H9 (cell line): ENCODE results near the gene POLR1C. TPM values are rescaled to one million over a fixed set of nuclear protein-coding genes. Genes with fewer than 3 reads are reported as not detected.

Source experiments
- DNase-seq: peaks from one replicate; pipeline ENCODE4 v3.0.0-alpha.2; 2017
- H2AFZ ChIP-seq: one replicate; pipeline ENCODE4 v1.6.1; 2013; ENCODE audit warnings: mild to moderate bottlenecking, low read length, control low read depth, moderate library complexity
- H2AK5ac ChIP-seq: 2 replicates; pipeline ENCODE4 v1.6.1; 2013; ENCODE audit warnings: low read length, control low read depth, mixed read lengths; ENCODE audit not compliant: insufficient read length
- H2BK120ac ChIP-seq: one replicate; pipeline ENCODE4 v1.6.1; 2013; ENCODE audit warnings: low read depth, mild to moderate bottlenecking, low read length, control low read depth, inconsistent platforms; ENCODE audit not compliant: poor library complexity, severe bottlenecking
- H2BK12ac ChIP-seq: 2 replicates; pipeline ENCODE4 v1.6.1; 2013; ENCODE audit warnings: low read length, control low read depth, mixed read lengths, low read depth; ENCODE audit not compliant: insufficient read length
- H2BK15ac ChIP-seq: 2 replicates; pipeline ENCODE4 v1.6.1; 2013; ENCODE audit warnings: low read depth, low read length, control low read depth
- H2BK20ac ChIP-seq: one replicate; pipeline ENCODE4 v1.6.1; 2013; ENCODE audit warnings: low read depth, mild to moderate bottlenecking, low read length, control low read depth, inconsistent platforms; ENCODE audit not compliant: poor library complexity, severe bottlenecking
- H2BK5ac ChIP-seq: 2 replicates; pipeline ENCODE4 v1.6.1; 2013; ENCODE audit warnings: low read length, control low read depth, mixed read lengths; ENCODE audit not compliant: insufficient read length
- H3K14ac ChIP-seq: 2 replicates; pipeline ENCODE4 v1.6.1; 2013; ENCODE audit warnings: low read length, control low read depth; ENCODE audit not compliant: insufficient read depth
- H3K18ac ChIP-seq: 2 replicates; pipeline ENCODE4 v1.6.1; 2013; ENCODE audit warnings: low read depth, mild to moderate bottlenecking, mixed read lengths, low read length, control low read depth; ENCODE audit not compliant: insufficient read length
- H3K23ac ChIP-seq: 2 replicates; pipeline ENCODE4 v1.6.1; 2013; ENCODE audit warnings: low read length, control low read depth, mixed read lengths, low read depth; ENCODE audit not compliant: insufficient read length
- H3K23me2 ChIP-seq: 2 replicates; pipeline ENCODE4 v1.6.1; 2013; ENCODE audit warnings: low read depth, mild to moderate bottlenecking, mixed read lengths, low read length, control low read depth; ENCODE audit not compliant: insufficient read length, poor library complexity, severe bottlenecking
- H3K27ac ChIP-seq: 2 replicates; pipeline ENCODE4 v1.5.1; 2013; ENCODE audit warnings: low read length, control low read depth, mixed read lengths, low read depth; ENCODE audit not compliant: insufficient read length
- H3K27me3 ChIP-seq: 2 replicates; pipeline ENCODE4 v1.6.1; 2013; ENCODE audit warnings: low read length, control low read depth, inconsistent platforms; ENCODE audit not compliant: insufficient read depth
- H3K4ac ChIP-seq: 2 replicates; pipeline ENCODE4 v1.6.1; 2013; ENCODE audit warnings: low read depth, mild to moderate bottlenecking, control low read depth, inconsistent platforms, low read length, moderate library complexity
- H3K4me1 ChIP-seq: 2 replicates; pipeline ENCODE4 v1.6.1; 2013; ENCODE audit warnings: low read length, control low read depth, inconsistent platforms; ENCODE audit not compliant: insufficient read depth
- H3K4me2 ChIP-seq: 2 replicates; pipeline ENCODE4 v1.6.1; 2013; ENCODE audit warnings: low read length, control low read depth, mixed read lengths; ENCODE audit not compliant: insufficient read length, insufficient read depth
- H3K56ac ChIP-seq: 2 replicates; pipeline ENCODE4 v1.6.1; 2013; ENCODE audit warnings: low read depth, mild to moderate bottlenecking, mixed read lengths, low read length, control low read depth; ENCODE audit not compliant: insufficient read length
- H3K79me1 ChIP-seq: 2 replicates; pipeline ENCODE4 v1.6.1; 2013; ENCODE audit warnings: low read depth, mild to moderate bottlenecking, moderate library complexity, low read length, control low read depth, inconsistent platforms; ENCODE audit not compliant: insufficient read depth, poor library complexity, severe bottlenecking
- H3K79me2 ChIP-seq: 2 replicates; pipeline ENCODE4 v1.6.1; 2013; ENCODE audit warnings: low read length, control low read depth, inconsistent platforms; ENCODE audit not compliant: insufficient read depth
- H3K9ac ChIP-seq: 2 replicates; pipeline ENCODE4 v1.6.1; 2013; ENCODE audit warnings: low read length, control low read depth, mixed read lengths; ENCODE audit not compliant: insufficient read length; ENCODE audit errors: extremely low read depth
- H3K9me3 ChIP-seq: one replicate; pipeline ENCODE4 v1.6.1; 2013; ENCODE audit warnings: low read depth, low read length, inconsistent platforms; ENCODE audit not compliant: control insufficient read depth
- H3T11ph ChIP-seq: one replicate; pipeline ENCODE4 v1.6.1; 2013; ENCODE audit warnings: mild to moderate bottlenecking, low read length, control low read depth, inconsistent platforms
- H4K20me1 ChIP-seq: one replicate; pipeline ENCODE4 v1.6.1; 2013; ENCODE audit not compliant: control insufficient read depth, insufficient read length, insufficient read depth
- H4K5ac ChIP-seq: 2 replicates; pipeline ENCODE4 v1.6.1; 2013; ENCODE audit warnings: low read depth, mild to moderate bottlenecking, mixed read lengths, low read length, control low read depth; ENCODE audit not compliant: insufficient read length
- H4K8ac ChIP-seq: replicated peaks from 2 replicates; pipeline ENCODE4 v1.6.1; 2013; ENCODE audit warnings: low read length, control low read depth, mixed read lengths, low read depth; ENCODE audit not compliant: insufficient read length
- H4K91ac ChIP-seq: 2 replicates; pipeline ENCODE4 v1.6.1; 2013; ENCODE audit warnings: low read depth, mild to moderate bottlenecking, moderate library complexity, mixed read lengths, low read length, control low read depth; ENCODE audit not compliant: insufficient read length
- H3K27ac Mint-ChIP-seq, 3 experiments: 2 replicates in 2 of 3; 3 replicates in 1 of 3; pipeline ENCODE4 v1.8.0; 2020 to 2021; ENCODE audit warnings: mixed read lengths in 3 of 3, mild to moderate bottlenecking in 1 of 3, moderate library complexity in 1 of 3
- H3K27me3 Mint-ChIP-seq: 2 replicates; pipeline ENCODE4 v1.8.0; 2021; ENCODE audit warnings: low read depth, mild to moderate bottlenecking, moderate library complexity, mixed read lengths
- H3K36me3 Mint-ChIP-seq, 3 experiments: 2 replicates in 2 of 3; 3 replicates in 1 of 3; pipeline ENCODE4 v1.8.0; 2020 to 2021; ENCODE audit warnings: low read depth in 3 of 3, mixed read lengths in 3 of 3; ENCODE audit not compliant: insufficient read depth in 1 of 3
- H3K4me1 Mint-ChIP-seq, 2 experiments: 2 replicates each; pipeline ENCODE4 v1.8.0; 2020; ENCODE audit warnings: mixed read lengths in 2 of 2
- H3K4me3 Mint-ChIP-seq, 2 experiments: 2 replicates in 1 of 2; 3 replicates in 1 of 2; pipeline ENCODE4 v1.8.0; 2020 to 2021; ENCODE audit warnings: mild to moderate bottlenecking in 2 of 2, mixed read lengths in 2 of 2, moderate library complexity in 1 of 2
- H3K9me3 Mint-ChIP-seq, 2 experiments: 2 replicates in 1 of 2; 3 replicates in 1 of 2; pipeline ENCODE4 v1.8.0; 2020; ENCODE audit warnings: mild to moderate bottlenecking in 2 of 2, mixed read lengths in 2 of 2, moderate library complexity in 1 of 2
- WGBS: extraction: QIAGEN DNeasy Blood & Tissue Kit; methylation state at CpG from one replicate; pipeline ENCODE4 v1.1.7; 2013; ENCODE audit warnings: missing lambda C conversion rate, low lambda C conversion rate, mixed read lengths; ENCODE audit not compliant: insufficient read length; ENCODE audit errors: extremely low coverage; 5-methylcytosine and 5-hydroxymethylcytosine counted together
- total RNA-seq: library from RNA; stranded (reverse); gene quantifications from 2 replicates; pipeline ENCODE4 v1.2.1, GENCODE V29; 2021
- TF ChIP-seq, protein P1 (sequence below): fragments of 200-600 bp; sonication (generic); conservative IDR thresholded peaks from 3 replicates; pipeline ENCODE4 v1.8.0; 2021; ENCODE audit warnings: antibody characterized with exemption, mild to moderate bottlenecking

Gene POLR1C
- total RNA-seq, 1 experiment from 2014 or later = 75.8 TPM

DNA sequence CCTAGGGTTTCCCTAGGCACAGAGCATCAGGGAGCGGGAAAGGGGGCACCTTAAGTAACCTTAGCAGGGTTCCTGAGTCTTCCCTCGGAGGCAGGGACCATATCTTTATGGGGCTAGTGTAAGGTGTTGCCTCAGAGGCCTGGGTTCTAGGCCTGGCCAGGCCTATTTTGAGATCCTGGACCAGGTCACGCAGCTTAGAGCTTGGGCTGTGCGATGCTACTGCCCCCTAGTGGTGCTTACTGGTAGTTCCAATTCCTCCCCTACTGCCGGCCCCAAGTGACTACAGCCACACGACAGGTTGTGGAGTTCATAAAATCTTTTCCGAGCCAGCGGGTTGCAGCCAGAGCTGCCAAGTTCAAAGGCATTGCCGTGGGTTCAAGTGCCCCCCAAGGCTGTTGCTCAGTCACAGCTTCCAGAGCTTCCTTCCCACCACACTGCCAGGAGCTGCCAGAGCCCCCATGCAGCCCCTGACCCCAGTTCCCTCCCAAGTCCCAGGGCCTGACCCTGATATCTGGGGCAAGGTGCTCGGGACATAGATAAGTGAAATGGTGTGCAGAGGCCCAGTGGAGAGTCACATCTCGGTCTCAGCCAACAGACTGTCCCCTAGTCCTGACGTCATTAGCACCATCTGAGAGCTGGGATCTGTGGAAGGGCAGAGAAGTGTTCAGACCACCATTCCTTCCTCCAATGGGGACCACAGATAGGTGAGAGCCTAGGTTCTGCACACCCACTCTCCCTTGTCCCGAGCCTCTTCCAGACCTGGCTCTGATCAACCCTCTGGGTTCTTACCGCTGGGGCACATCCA is 10.0 kb upstream of the POLR1C start:
- no peak overlapping the region for H3K27ac ChIP-seq
- no peaks in the 10 kb centered on the region for H3K4me1 ChIP-seq
- H3K14ac ChIP-seq = no peak overlapping the region
- H3K18ac ChIP-seq = no peak overlapping the region
- DNase-seq = peak; percentile 86
- H2BK12ac ChIP-seq = no peak overlapping the region
- H2BK20ac ChIP-seq = no peak overlapping the region
- no CpG with 5 or more reads among the region's 14 CpGs for WGBS
- H3K4ac ChIP-seq = no peak overlapping the region
- Mint-ChIP-seq H3K27ac (no peak overlapping the region; a peak in 1 of 7 replicates), H3K4me3 (no peak overlapping the region; a peak in 1 of 5 replicates), H3K9me3 (peaks cover 2 to 3% of the 10 kb centered on the region in 2 experiments; a peak in 3 of 5 replicates), H3K4me1 (peaks cover 18 to 24% of the 10 kb centered on the region in 2 experiments), H3K36me3 (peaks cover 18 to 46% (median 32%) of the 10 kb centered on the region in 3 experiments), H3K27me3 (peaks cover 28% of the 10 kb centered on the region)
- no peak overlapping the region for H3K9ac ChIP-seq
- H3K56ac ChIP-seq = no peak overlapping the region
- no peak overlapping the region for H3K23ac ChIP-seq
- TF ChIP-seq, protein P1, sequence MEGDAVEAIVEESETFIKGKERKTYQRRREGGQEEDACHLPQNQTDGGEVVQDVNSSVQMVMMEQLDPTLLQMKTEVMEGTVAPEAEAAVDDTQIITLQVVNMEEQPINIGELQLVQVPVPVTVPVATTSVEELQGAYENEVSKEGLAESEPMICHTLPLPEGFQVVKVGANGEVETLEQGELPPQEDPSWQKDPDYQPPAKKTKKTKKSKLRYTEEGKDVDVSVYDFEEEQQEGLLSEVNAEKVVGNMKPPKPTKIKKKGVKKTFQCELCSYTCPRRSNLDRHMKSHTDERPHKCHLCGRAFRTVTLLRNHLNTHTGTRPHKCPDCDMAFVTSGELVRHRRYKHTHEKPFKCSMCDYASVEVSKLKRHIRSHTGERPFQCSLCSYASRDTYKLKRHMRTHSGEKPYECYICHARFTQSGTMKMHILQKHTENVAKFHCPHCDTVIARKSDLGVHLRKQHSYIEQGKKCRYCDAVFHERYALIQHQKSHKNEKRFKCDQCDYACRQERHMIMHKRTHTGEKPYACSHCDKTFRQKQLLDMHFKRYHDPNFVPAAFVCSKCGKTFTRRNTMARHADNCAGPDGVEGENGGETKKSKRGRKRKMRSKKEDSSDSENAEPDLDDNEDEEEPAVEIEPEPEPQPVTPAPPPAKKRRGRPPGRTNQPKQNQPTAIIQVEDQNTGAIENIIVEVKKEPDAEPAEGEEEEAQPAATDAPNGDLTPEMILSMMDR = peak; percentile 97
- no peak overlapping the region for H2BK15ac ChIP-seq
- H3K9me3 ChIP-seq = no peaks in the 10 kb centered on the region
- no peak overlapping the region for H4K91ac ChIP-seq
- no peak overlapping the region for H4K8ac ChIP-seq
- H3K4me2 ChIP-seq = no peak overlapping the region
- no peak overlapping the region for H2AK5ac ChIP-seq
- no peak overlapping the region for H3T11ph ChIP-seq
- H3K23me2 ChIP-seq = peaks cover 5% of the 10 kb centered on the region
- H3K79me2 ChIP-seq = no peaks in the 10 kb centered on the region
- no peak overlapping the region for H4K5ac ChIP-seq
- H2BK5ac ChIP-seq = no peak overlapping the region
- H2BK120ac ChIP-seq = no peak overlapping the region
- no peaks in the 10 kb centered on the region for H3K79me1 ChIP-seq
- H2AFZ ChIP-seq = no peak overlapping the region
- no peaks in the 10 kb centered on the region for H4K20me1 ChIP-seq
- peaks cover 8% of the 10 kb centered on the region; the same call in 1 of the 2 replicates for H3K27me3 ChIP-seq
